Colonic mucosa (tissue), 4 donors: ENCODE measurements around the gene ZKSCAN1. TPM values are rescaled to one million over a fixed set of nuclear protein-coding genes. Genes with fewer than 3 reads are reported as not detected.
"Not testable (repeated sequence)": the region's sequence is repeated elsewhere in the genome, so short reads cannot be mapped to it uniquely, and the experiment has no call there.

Experiments used
- DNase-seq: peaks from one replicate; pipeline ENCODE4 v3.0.0-alpha.2; 2020
- H3K27ac ChIP-seq: fragments of 200-600 bp; one replicate; pipeline ENCODE4 v1.8.0; 2021
- H3K27me3 ChIP-seq: fragments of 200-600 bp; one replicate; pipeline ENCODE4 v1.8.0; 2021
- H3K36me3 ChIP-seq: fragments of 200-600 bp; one replicate; pipeline ENCODE4 v1.8.0; 2021
- H3K4me1 ChIP-seq: fragments of 200-600 bp; one replicate; pipeline ENCODE4 v1.8.0; 2021; ENCODE audit warnings: mild to moderate bottlenecking
- H3K4me3 ChIP-seq: fragments of 200-600 bp; one replicate; pipeline ENCODE4 v1.8.0; 2021
- H3K9ac ChIP-seq, 2 donors: one replicate each; pipeline ENCODE4 v1.7.0; 2013; ENCODE audit warnings: control low read depth in 2 of 2, low read depth in 2 of 2, low read length in 2 of 2
- H3K9me3 ChIP-seq: fragments of 200-600 bp; one replicate; pipeline ENCODE4 v1.8.0; 2021
- CTCF ChIP-seq: fragments of 200-600 bp; IDR thresholded peaks from one replicate; pipeline ENCODE4 v1.8.0; 2022; ENCODE audit warnings: antibody characterized with exemption, mild to moderate bottlenecking
- intact Hi-C: fragments of 100-400 bp; cut with DNase I; formaldehyde crosslinking; loops from one replicate; pipeline ENCODE4 v1.14.1; 2022
- total RNA-seq, 2 donors: library from RNA; stranded (reverse); fragmentation: NEBNext Ultra II Directional in 1 of 2; extraction: Animal tissue kit (Norgen Biotek cat#: 25700) in 1 of 2; gene quantifications; one replicate each; pipeline ENCODE4 v1.2.1, GENCODE V29; 2021
- donor health status: healthy.
- donor health status: DM: no; HTN: no; CAD: no.
- donor health status: DM: no; HTN: no; CAD: no.

Gene ZKSCAN1
- total RNA-seq, 2 donors from 2014 or later, result 96.1 to 147 TPM

GRCh38 chr7:100008525-100008924 is 6.9 kb upstream of the ZKSCAN1 start:
- no peak overlapping the region for H3K4me3 ChIP-seq
- H3K27ac ChIP-seq, result peak overlapping the region; percentile 50
- H3K9ac ChIP-seq, result peak overlapping the region in 1 of 2 donors; percentile 46
- H3K9me3 ChIP-seq, result no peaks in the 10 kb centered on the region
- no peak for TF ChIP-seq CTCF
- intact Hi-C loops, result no loop called here
- H3K36me3 ChIP-seq, result no peaks in the 10 kb centered on the region
- DNase-seq, result peak; percentile 80
- H3K27me3 ChIP-seq, result no peaks in the 10 kb centered on the region
- peaks cover 6% of the 10 kb centered on the region for H3K4me1 ChIP-seq

- H3K27me3 ChIP-seq, H3K9me3 ChIP-seq, H3K36me3 ChIP-seq, intact Hi-C loops, H3K27ac ChIP-seq, DNase-seq, H3K9ac ChIP-seq, H3K4me3 ChIP-seq, H3K4me1 ChIP-seq: not testable (repeated sequence)
These were observed 5.4 kb upstream of the ZKSCAN1 start for GRCh38 chr7:100009952-100010351.

GRCh38 chr7:100010901-100011300 is 4.5 kb upstream of the ZKSCAN1 start:
- no peak for DNase-seq
- TF ChIP-seq CTCF, result no peak
- H3K27ac ChIP-seq, result no peak overlapping the region
- H3K4me3 ChIP-seq, result no peak overlapping the region
- H3K9me3 ChIP-seq, result no peaks in the 10 kb centered on the region
- no peaks in the 10 kb centered on the region for H3K27me3 ChIP-seq
- no peaks in the 10 kb centered on the region for H3K36me3 ChIP-seq
- H3K4me1 ChIP-seq, result peaks cover 6% of the 10 kb centered on the region
- intact Hi-C loops, result no loop called here
- H3K9ac ChIP-seq, result no peak overlapping the region

GRCh38 chr7:100011516-100011915 is 3.9 kb upstream of the ZKSCAN1 start:
- Histone ChIP-seq H3K9ac (no peak overlapping the region), H3K4me3 (no peak overlapping the region), H3K27ac (no peak overlapping the region), H3K27me3 (no peaks in the 10 kb centered on the region), H3K36me3 (no peaks in the 10 kb centered on the region), H3K9me3 (no peaks in the 10 kb centered on the region), H3K4me1 (peaks cover 6% of the 10 kb centered on the region)
- intact Hi-C loops, result no loop called here
- no peak for DNase-seq
- TF ChIP-seq CTCF, result no peak

- H3K27me3 ChIP-seq, H3K4me3 ChIP-seq, H3K9ac ChIP-seq, intact Hi-C loops, H3K9me3 ChIP-seq, H3K36me3 ChIP-seq: not testable (repeated sequence)
- DNase-seq, result peak; percentile 50
- Histone ChIP-seq H3K4me1 (peaks cover 12% of the 10 kb centered on the region), H3K27ac (peak overlapping the region; percentile 3)
These were observed 2.7 kb upstream of the ZKSCAN1 start for GRCh38 chr7:100012385-100013327.

- H3K4me1 ChIP-seq, result peaks cover 12% of the 10 kb centered on the region
- H3K9me3 ChIP-seq, result no peaks in the 10 kb centered on the region
- DNase-seq, result no peak
- no peak overlapping the region for H3K4me3 ChIP-seq
- intact Hi-C loops, result no loop called here
- no peaks in the 10 kb centered on the region for H3K27me3 ChIP-seq
- no peaks in the 10 kb centered on the region for H3K36me3 ChIP-seq
- no peak overlapping the region for H3K9ac ChIP-seq
- peak overlapping the region; percentile 3 for H3K27ac ChIP-seq
- no peak for TF ChIP-seq CTCF
These were observed 2.1 kb upstream of the ZKSCAN1 start for GRCh38 chr7:100013328-100013676.
